Left renal pelvis (tissue), 4 donors: ENCODE data around the gene TEPSIN. TPM values are rescaled to one million over a fixed set of nuclear protein-coding genes. Genes with fewer than 3 reads are reported as not detected.

Experiments
- DNase-seq, 4 donors: peaks; one replicate each; pipeline ENCODE4 v3.0.0-alpha.2; 2013; ENCODE audit warnings: low read depth in 4 of 4, low spot score in 3 of 4
- polyA plus RNA-seq, 4 donors: library from polyadenylated mRNA; unstranded; fragments of 120-200 nt; gene quantifications; one replicate each; pipeline ENCODE4 v1.2.1, GENCODE V29; 2013; ENCODE audit not compliant: insufficient read length in 4 of 4

The TEPSIN gene
- polyA plus RNA-seq, 4 donors, result 12.0 to 33.0 (median 14.7) TPM

DNA sequence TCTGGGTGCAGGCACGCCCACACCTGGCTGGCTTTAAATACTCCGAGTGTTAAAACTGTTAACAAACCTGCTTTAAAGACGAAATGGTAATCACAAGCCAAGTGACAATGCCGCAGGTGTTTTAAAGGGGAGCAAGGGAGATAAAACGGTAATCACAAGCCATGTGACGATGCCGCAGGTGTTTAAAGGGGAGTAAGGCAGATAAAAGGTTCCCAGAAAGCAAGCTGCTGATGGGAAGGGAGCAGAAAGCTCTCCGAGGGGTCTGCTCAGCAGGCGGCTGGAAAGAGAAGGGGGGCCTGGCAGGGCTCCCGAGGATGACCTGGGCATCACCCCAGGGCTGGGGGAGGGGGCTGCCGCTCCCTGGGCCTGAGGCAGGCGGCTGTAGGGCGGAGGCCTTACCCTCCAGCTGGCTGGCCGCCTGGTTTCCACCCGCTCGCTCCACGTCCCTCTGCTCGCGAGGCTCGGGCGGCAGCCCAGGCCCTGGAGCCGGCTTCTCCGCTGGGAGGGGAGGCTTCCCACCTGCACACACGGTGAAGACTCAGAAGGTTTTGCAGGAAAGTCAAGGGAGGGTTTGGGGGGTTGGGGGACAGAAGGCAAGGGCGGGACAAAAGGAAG lies 12.3 kb upstream of the TEPSIN start:
- DNase-seq, result no peak

DNA sequence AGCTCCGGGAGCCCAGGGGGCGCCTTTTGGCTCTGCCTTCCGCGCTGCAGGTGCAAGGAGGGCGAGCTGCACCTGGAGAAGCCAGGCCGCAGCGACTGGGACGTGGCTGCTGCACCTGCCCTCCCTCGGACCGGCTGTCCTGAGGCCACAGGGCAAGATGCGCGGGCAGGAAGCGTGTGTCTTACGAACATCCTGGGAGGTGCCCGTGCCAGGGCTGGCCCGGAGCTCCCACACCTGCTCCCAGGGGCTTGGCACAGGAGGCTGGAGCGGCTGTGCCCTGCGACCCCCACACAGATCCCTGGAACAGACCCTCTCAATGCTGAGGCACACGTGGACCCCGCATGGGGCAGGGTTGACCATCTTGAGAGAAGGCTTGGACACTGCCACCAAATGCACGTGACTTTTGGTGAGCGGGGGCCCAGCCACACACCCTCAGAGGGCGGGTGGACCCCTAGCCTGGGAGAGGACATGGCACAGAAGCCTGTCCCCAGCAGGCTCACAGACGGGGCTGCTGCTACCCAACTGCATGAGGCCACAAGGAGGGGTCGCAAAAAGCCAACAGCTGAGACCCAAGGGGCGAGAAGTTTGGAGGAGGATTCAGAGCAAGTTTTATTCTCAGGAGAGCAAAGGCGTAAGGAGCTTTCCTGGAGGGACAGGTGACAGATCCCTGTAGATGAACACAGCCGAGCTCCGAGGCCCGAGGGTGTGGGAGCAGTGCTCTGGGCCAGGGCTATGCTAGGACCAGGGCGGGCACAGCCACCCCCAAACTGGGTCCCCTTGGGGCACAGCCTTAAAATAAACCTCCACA lies 11.6 kb upstream of the TEPSIN start:
- no peak for DNase-seq

DNA sequence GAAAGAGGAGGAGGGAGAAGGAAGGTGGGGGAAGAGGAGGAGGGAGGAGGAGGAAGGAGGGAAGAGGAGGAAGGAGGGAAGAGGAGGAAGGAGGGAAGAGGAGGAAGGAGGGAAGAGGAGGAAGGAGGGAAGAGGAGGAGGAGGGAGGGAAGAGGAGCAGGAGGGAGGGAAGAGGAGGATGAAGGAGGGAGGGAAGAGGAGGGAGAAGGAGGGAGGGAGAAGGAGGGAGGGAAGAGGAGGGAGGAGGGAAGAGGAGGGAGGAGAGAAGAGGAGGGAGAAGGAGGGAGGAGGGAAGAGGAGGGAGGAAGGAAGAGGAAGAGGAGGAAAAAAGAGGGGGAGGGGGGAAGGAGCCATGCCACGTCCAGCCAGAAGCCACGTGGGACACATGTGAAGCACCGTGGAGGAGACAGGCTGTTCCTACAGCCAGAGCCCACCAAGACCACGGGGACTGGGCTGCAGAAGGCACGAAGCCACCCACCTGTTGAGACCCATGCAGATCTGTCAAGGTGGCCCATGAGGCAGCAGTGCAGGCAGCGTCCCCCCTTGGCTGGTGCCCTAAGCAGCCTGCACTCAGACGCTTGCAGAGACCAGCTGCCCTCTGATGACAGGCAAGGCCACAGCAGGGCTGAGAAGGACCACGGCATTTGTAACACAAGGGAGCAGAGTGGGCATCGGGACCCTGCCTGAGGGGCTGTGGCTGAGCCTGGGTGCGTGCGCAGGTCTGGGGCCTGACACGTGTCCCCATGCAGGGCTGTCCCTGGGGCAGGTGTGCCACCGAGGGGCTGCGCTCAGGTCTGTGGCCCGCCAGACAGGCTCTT lies 10.6 kb upstream of the TEPSIN start:
- no peak for DNase-seq

DNA sequence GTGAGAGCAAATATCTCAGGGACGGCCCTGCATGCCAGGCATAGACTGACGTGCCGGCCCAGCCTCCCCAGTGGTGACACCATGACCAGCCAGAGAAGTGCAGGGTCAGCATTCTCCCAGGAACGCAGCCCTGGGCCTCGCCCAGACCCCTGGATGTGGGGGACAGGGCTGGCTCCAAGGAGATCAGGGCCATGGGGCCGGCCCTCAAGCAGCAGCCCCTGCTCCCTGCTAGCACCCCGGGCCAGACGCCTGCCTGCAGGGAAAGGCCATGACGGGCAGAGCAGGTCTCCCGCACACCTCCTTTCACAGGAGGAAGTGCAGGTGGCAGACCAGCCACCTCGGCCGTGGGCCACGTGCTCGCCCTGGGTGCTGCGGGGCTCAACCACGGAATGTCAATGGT lies 9.8 kb upstream of the TEPSIN start:
- DNase-seq, result no peak

DNA sequence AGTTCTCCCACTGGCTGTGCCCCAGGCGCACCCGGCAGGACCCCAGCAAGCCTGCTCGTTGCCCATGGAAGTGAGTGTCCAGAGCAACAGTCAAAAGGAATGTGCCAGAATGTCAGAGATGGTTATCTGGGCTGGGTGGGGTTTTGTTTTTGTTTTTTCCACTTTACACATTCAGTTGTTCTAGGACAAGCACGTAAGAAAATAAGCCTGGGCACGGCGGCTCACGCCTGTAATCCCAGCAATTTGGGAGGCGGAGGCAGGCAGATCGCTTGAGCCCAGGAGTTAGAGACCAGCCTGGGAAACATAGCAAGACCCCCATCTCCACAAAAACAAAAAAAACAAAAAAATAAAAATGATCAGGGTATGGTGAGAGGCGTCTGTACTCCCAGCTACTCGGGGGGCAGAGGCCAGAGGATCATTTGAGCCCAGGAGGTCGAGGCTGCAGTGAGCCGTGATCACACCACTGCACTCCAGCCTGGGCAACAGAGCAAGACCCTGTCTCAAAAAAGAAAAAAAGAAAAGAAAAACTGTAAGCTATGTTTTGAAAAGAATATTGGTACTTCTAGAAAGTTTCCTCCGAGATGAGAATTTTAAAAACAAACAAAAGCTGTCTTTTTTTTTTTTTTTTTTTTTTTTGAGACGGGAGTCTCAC lies 8.6 kb upstream of the TEPSIN start:
- DNase-seq, result no peak

DNA sequence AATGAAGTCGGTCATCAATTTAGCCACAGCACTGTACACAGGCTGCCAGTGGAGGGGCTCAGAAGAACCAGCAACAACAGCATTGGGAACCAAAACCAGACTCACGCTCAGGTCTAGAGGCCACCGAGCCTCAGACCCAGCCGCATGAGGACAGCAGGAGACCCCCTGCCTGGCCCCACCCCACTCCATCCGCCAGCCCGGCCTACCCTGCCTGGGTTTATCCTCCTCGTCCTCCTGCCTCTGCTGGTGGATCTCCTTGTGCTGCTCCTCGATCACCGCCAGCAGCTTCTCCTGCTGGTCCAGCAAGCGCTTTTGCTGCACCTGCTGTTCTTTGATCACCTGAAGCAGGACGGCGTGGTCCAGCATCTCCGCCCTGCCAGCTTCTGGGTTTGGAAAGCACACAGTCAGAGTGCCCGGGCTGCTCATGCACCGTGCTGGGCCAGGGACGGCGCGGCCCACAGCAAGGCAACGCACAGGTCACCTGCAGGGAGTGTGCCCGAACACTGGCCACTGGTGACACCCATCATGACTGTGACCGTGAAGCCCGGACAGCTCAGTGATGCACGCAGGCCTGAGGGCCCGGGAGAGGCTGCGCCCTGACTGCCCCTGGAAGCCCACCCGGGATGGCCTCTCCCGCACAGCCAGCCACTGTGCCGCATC lies 8.0 kb upstream of the TEPSIN start:
- DNase-seq, result no peak

DNA sequence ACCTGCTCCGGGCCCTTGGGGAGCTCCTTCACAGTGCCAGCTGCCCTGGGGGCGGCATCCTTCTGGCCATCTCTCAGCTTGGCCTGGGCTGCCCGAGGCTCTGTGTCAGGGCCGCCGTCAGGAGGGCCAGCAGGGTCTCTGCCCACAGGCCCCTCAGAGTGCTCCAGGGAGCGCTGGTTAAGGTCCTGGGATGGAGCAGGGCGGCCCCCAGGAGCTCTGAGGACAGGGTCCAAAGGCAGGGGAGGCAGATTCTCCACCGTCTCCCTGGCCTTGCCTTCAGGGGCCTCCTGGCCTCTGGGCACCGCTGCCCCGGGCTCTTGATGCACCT lies 7.5 kb upstream of the TEPSIN start:
- no peak for DNase-seq

DNA sequence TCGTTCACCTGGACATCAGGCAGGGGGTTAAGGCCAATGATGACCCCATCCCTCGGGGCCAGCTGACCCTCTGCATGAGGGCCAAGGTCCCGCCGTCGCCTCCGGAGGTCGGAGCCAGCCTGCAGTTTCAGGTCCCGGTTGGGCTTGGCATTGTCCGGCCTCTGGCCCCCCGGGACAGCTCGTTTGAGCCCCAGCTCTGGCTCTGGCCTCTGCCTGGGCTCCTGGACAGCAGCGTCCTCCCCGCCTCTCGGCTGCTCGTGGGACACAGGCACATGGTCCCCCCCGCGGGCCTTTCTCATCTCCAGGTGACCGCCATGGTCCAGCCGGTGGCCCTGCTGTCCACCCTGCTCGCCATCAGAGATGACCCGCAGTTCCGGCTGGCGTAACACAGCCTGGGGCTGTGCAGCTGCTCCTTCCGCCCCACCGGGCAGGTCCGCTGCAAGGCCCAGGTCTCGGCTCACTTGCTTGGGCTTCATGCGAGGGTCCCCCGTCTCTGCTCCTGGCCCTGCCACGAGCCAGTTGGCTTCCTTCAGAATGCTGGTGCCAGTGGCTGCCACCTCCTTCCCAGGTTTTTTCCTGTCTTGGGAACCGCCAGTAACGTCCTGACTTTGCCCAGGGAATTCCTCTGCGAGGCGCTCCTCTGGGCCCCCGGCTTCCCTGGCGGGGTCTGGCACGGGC lies 6.9 kb upstream of the TEPSIN start:
- DNase-seq, result no peak

DNA sequence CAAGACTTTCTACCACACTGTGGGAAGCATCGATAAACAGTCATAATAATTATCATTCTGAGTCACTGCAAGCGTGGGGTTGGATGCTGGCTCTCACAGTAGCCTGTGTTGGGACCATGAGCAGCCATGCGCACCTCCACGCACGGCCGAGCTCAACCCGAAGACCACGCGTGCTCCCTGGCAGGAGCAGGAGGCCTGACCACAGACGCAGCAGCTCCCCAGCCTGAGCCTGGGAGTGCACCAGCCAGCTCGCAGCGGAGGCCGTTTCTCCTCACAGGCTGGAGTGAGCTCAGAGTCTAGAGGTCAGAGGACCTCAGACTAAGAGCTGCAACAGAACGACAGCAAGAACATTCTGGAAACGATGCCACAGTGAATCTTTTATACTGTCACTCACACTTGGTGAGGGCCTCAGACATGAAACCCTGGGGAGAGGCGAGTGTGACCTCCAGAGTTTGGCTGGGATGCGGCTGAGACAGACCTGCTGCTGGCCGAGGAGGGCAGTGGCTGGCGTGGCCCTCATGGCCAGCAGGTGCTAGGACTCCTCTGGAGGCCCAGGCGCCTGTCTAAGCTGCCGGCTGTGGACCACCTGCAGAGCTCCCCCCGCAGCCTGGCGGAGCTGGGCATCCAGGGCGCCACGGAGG lies 6.3 kb upstream of the TEPSIN start:
- no peak for DNase-seq

DNA sequence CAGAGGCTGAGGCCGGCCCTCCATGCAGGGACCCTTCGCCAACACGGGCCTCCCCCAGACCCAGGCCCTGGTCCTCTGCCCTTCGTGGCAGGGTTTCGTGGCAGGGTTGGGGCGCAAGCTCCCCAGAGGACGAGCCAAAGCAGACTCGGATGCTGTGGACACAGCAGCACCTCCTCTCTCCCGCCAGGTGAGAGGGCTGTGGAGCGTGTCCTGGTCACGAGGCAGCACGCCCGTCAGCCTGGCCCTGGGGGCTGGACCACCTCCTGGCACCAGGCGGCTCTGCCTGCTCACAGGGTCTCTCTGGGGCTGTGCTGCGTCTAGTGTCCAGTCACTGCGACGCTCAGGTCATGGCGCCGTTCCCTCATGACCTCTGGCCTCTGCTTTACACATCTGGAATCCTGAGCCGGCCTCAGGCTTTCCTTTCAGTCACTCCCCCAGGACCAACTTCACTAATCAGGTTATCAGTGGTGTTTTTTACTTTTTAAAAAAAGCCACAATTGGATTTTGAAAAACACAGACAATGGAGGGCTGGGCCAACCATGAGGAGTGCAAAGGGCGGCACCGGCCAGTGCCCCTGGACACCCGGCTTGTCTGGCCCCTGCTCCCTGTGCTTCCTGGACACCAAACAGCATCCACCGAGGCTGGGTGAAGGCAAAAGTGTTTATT lies 5.6 kb upstream of the TEPSIN start:
- DNase-seq, result no peak

DNA sequence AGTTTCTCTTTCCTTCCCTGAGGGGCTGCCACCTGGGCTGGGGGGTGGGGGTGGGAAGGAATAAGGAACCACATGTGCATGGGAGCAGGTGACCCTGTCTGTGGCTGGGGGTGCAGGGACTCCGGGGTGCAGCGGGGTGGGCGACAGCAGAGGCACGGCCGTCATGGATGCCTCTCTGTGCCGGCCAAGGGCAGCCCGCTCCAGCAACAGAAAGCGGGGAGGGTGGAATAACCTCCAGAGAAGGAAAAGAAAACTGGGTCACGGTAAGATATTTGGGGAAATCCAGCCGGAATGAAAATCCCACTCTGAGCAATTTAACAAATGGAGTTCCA lies 4.4 kb upstream of the TEPSIN start:
- no peak for DNase-seq

DNA sequence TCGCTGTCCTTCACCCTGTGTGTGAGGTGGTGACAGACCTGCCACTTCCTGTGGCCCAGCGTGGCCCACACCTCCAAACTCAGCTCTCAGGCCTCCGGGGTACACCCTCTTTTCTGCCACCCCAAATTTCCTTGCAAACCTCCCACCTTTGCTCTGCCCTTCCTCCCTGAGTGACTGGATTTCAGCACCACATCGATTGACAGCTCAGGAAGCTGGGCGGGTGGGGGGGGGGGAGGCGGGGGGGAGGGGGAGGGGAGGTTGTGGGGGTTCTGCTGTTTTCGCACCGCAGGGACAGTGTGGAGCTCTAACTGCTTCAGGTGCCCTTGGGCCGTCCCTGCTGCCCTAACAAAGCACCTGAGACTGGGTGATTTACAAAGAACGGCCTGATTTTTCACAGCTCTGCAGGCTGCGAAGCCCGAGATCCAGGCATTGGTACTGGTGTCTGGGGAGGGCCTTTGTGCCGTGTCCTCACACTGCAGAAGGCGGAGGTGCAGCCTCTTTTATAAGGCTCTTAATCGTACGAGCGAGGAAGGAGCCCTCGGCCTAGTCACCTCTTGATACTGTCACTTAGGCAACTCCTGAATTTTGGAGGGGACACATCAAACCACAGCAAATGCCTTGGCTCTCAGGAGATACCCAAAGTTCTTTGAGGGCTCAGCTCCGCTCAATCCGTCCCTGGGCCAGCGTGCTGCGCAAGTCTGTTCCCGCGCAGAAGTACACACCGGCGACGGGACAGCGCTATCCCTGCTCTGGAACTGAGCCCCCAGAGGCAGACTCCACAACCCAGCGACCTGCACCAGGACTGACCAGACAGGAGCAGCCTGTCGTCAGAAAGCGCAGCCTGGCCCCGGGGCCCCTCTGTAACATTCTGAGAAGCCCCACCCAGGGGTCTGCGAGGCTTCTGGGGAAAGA lies 3.8 kb upstream of the TEPSIN start:
- no peak for DNase-seq

DNA sequence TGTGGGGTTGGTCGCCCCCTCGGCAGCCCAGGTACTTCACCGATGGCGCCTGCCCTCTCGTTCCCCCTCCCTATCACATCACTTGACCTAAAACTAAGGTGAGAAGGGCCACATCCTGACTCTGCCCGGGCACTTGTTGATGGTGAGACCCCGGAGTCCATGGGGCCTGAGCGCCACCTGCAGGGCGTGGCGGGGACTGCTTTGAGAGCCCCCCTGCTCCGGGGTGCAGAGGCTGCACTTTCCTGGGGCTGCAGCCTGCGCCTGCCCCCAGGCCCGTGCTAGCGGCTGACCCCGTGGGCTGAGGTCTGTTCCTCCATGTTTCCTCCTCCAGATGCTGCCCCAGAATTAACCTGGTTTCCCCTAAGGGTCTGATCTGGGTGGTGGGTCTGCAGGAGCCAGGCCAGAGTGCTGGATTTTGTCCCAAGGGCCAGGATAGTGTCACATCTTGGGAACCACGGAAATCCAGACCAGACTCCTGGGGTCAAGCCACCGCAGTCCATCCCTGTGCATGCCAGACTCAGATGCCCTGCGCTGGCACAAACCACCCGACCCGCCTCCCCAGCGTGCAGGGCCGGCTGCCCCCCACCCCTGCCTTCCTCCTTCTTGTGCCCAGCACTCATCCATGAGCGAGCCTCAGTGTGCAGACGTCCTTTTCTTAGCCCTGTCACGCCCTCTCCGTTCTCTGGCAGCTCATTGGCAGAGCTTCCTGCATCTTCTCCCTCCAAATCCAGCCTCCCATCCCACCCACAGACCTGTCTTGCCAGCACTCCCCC lies 3.0 kb upstream of the TEPSIN start:
- no peak for DNase-seq

DNA sequence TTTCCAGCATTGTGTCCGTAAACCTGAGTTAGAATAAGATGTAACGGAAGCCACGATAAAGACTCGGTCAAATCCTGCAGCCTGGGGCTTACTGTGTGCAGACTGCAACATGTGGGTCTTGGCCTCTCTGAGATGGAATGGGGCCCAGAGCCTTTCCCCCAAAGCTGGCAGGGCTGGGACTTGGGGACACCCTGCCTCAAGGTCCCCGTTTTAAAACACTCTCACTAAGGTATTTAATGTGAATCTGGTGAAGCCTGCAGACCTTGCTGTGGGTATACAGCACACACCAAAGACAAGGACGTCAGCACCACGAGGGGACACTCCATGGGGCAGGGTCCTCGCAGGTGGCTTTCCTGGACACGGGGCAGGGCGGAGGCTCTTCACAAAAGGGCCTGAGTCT lies 2.3 kb upstream of the TEPSIN start:
- DNase-seq, result no peak

DNA sequence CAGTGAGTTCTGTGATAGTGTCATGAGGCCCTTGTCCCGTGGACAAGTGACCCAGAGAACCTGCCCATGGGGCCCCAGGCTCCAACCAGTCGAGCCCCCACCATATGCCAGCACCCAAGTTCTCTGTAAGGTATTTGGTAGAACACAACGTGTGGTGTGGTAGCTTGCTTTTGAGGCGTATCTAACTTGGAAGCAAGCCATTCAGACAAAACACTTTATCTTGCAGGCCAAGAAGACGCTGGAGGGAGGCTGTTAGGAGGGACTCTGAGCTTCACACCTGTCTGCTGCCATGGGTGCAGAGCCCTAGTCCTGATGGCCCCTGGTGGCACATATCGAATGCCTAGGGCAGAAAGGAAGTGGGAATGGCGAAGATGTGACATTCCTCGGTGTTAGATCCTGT lies 1.9 kb upstream of the TEPSIN start:
- no peak for DNase-seq

DNA sequence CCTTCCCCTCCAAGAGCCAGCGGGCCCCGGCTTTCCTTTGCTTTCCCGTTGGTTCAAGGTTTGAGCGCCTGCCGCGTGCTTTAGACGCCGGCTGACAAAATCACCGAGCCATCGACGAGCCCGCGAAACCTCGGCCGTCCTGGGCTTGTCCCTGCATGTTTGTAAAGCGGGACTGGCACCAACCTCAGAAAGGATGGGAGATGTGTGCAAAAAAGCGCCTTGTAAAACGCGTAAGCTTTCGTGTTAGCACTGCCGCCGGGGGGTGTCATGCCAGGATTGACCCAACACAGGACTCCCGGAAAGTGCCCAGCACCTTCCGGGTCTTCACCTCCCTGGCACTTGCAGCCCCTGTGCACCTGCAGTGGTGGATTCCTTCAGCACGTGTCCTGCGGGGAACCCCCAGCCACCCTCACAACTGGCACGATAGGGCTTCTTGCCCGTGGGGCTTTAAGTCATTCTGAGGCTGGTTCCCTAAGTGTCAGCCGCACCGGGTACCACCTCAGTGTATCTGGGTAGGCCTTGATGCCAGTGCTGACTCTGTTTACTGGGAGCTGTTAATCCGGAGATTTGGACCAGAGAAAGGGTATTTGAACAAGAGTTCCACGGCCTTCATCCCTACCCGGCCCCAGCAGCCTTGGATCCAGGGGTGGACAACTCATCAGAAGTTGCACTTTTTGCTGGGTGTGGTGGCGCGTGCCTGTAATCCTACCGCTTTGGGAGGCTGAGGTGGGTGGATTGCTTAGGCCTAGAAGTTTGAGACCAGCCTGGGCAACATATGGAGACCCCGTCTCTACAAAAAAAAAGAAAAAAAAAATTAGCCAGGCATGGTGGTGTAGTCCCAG lies 1.1 kb upstream of the TEPSIN start:
- no peak for DNase-seq

DNA sequence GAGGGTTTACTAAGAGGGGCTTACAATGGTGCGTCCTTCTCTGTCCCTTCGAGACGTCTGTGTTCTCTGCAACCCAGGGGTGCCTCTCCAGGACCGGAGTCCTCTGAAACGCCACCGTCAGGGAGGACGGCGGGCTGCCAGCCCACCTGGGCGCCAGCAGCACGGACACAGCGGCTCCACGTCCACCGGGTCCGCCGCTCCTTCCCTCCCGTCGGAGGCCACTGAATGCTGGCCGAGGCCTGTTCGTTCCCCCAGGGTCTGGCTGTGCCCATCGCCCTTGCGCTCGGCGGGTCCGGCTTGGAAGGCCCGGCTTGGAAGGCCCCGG lies 403 bp downstream of the TEPSIN start:
- DNase-seq, result no peak
